ENCODE measurements around the gene HRCT1. TPM values are rescaled to one million over a fixed set of nuclear protein-coding genes. Genes with fewer than 3 reads are reported as not detected.
"Not testable (repeated sequence)": the region's sequence is repeated elsewhere in the genome, so short reads cannot be mapped to it uniquely, and the experiment has no call there.

HRCT1 gene
- total RNA-seq, 4 donors from 2014 or later = 0.59 to 10.1 (median 1.4) TPM; not detected in 1

DNA sequence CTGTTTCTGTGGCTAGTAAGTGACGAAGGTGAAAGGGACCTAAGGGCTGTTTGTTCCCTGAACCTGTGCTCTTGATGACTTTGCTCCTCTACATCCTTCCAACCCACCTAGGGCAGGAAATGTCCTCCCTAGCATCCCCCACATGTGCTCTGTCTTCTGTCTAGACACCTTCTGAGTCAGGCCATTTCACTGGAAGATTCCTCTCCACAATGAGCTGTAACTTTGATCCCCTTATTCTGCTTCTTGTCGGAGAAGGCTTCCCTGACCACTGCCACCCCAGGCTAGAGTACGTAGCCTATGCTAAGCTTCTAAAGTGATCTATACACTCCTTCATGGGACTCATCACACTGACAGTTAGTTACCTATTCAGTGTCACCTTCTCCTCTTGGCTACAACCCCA lies 25.0 kb downstream of the HRCT1 start:
- Histone ChIP-seq H3K9me3 (no peaks in the 10 kb centered on the region), H3K27ac (no peak overlapping the region), H3K27me3 (no peaks in the 10 kb centered on the region), H3K4me1 (no peaks in the 10 kb centered on the region), H3K4me3 (no peak overlapping the region), H3K36me3 (no peaks in the 10 kb centered on the region)
- DNase-seq = no peak
- intact Hi-C loops (cut with DNase I; ENCODE audit: low total_unique reads) = no loop called here
- TF ChIP-seq, protein P1, sequence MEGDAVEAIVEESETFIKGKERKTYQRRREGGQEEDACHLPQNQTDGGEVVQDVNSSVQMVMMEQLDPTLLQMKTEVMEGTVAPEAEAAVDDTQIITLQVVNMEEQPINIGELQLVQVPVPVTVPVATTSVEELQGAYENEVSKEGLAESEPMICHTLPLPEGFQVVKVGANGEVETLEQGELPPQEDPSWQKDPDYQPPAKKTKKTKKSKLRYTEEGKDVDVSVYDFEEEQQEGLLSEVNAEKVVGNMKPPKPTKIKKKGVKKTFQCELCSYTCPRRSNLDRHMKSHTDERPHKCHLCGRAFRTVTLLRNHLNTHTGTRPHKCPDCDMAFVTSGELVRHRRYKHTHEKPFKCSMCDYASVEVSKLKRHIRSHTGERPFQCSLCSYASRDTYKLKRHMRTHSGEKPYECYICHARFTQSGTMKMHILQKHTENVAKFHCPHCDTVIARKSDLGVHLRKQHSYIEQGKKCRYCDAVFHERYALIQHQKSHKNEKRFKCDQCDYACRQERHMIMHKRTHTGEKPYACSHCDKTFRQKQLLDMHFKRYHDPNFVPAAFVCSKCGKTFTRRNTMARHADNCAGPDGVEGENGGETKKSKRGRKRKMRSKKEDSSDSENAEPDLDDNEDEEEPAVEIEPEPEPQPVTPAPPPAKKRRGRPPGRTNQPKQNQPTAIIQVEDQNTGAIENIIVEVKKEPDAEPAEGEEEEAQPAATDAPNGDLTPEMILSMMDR (IDR thresholded peaks at IDR 0.05) = no peak
- no peak for TF ChIP-seq POLR2A (IDR thresholded peaks at IDR 0.05)

DNA sequence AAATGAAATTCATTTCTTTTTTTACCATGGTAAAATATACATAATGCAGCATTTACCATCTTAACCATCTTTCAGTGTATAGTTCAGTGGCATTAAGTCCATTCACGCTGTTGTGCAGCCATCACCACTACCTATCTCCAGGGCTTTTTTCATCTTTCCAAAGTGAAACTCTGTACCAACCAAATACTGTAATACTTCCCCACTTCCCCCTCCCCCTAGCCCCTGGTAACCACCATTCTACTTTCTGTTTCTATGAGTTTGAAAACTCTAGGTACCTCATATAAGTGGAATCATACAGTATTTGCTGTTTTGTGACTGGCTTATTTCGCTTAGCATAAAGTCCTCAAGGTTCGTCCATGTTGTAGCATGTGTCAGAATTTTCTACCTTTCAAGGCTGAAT lies 26.7 kb downstream of the HRCT1 start:
- no peak for DNase-seq
- Histone ChIP-seq H3K27ac (no peak overlapping the region), H3K27me3 (no peaks in the 10 kb centered on the region), H3K4me1 (no peaks in the 10 kb centered on the region), H3K36me3 (no peaks in the 10 kb centered on the region), H3K4me3 (no peak overlapping the region), H3K9me3 (no peaks in the 10 kb centered on the region)
- intact Hi-C loops (cut with DNase I; ENCODE audit: low total_unique reads) = no loop called here
- TF ChIP-seq, protein P1 (IDR thresholded peaks at IDR 0.05) = no peak
- no peak for TF ChIP-seq POLR2A (IDR thresholded peaks at IDR 0.05)

DNA sequence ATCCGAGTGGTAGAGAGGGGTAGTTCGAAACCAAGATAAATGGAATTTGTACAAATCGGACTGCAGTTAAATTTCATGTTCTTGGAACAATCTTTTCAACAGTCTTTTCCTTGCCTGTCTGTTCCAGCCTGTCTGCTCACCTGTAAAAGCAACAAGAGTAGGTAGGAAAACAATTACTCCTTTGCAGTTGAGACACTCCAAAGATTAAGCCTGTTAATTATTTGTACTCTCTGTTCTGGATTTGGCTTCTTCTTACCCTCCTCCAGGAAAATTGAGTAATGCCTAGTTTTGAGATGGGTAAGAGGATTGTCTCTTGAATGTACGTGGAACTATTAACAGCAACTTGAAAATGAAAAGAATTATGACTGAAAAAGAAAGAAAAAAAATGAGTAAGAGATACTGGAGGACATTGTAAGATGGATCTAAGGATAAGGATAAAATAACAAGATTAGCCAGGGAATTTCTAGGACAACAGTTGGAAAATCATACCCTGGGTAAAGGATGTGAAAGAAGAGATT lies 27.6 kb downstream of the HRCT1 start:
- DNase-seq = no peak
- intact Hi-C loops (cut with DNase I; ENCODE audit: low total_unique reads) = no loop called here
- H3K9me3 ChIP-seq = no peaks in the 10 kb centered on the region
- TF ChIP-seq POLR2A (IDR thresholded peaks at IDR 0.05) = no peak
- TF ChIP-seq, protein P1 (IDR thresholded peaks at IDR 0.05) = no peak
- no peak overlapping the region for H3K4me3 ChIP-seq
- no peak overlapping the region for H3K27ac ChIP-seq
- H3K27me3 ChIP-seq = no peaks in the 10 kb centered on the region
- H3K36me3 ChIP-seq = no peaks in the 10 kb centered on the region
- H3K4me1 ChIP-seq = no peaks in the 10 kb centered on the region

DNA sequence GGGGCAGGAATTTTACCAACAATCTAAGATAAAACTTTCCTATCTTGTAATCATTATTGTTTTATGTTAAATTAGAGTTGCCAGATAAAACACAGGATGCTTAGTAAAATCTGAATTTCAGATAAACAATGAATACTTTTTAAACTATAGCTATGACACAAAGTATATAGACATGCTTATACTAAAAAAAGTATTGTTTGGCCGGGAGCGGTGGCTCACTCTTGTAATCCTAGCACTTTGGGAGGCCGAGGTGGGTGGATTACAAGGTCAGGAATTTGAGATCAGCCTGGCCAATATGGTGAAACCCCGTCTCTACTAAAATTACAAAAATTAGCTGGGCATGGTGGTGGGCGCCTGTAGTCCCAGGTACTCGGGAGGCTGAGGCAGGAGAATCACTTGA lies 28.1 kb downstream of the HRCT1 start:
- H3K9me3 ChIP-seq; H3K4me1 ChIP-seq; H3K27ac ChIP-seq; H3K27me3 ChIP-seq; intact Hi-C loops (cut with DNase I; ENCODE audit: low total_unique reads); H3K36me3 ChIP-seq; DNase-seq; H3K4me3 ChIP-seq: not testable (repeated sequence)

DNA sequence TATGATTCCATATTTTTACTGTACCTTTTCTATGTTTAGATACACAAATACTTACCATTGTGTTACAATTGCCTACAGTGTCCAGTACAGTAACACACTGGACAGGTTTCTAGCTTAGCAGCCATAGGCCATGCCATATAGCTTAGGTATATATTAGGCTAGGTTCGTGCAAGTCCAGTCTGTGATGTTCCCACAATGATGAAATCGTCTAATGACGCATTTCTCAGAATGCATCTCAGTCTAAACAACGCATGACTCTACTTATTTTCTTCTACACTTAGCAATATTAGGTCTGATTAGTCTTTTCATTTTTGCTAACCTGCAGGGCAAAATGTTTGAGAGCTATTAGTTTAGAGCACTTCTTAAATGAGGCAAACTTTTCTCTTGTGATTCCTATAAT lies 29.3 kb downstream of the HRCT1 start:
- Histone ChIP-seq H3K9me3 (no peaks in the 10 kb centered on the region), H3K36me3 (no peaks in the 10 kb centered on the region), H3K4me3 (no peak overlapping the region), H3K27me3 (no peaks in the 10 kb centered on the region), H3K4me1 (no peaks in the 10 kb centered on the region), H3K27ac (no peak overlapping the region)
- no peak for TF ChIP-seq POLR2A (IDR thresholded peaks at IDR 0.05)
- TF ChIP-seq, protein P1 (IDR thresholded peaks at IDR 0.05) = no peak
- DNase-seq = no peak
- intact Hi-C loops (cut with DNase I; ENCODE audit: low total_unique reads) = no loop called here

Measured in uterus (tissue), 4 donors.